ENCODE results near the gene HBA1.
"Not testable (repeated sequence)": the region's sequence is repeated elsewhere in the genome, so short reads cannot be mapped to it uniquely, and the experiment has no call there.

HBA1 gene

GRCh38 chr16:204046-204445, 27.6 kb downstream of the HBA1 start:
- DNase-seq (ENCODE audit: low spot score) = not testable (repeated sequence)

DNA sequence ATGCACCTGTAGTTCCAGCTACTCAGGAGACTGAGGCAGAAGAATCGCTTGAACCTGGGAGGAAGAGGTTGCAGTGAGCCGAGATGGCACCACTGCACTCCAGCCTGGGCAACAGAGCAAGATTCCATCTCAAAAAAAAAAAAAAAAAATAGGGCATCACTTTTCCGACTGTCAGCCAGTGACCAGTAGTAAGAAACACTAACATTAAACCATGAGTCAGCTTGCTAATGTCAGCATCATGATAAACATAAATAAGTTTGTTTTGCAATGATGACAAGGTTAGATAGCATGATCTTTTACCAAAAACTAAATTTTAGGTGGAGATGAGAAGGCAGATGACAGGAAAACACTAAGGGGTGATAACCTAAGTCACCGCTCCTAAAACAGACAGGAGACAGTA, 32.9 kb downstream of the HBA1 start:
- DNase-seq (ENCODE audit: low spot score) = not testable (repeated sequence)

- not testable (repeated sequence) for DNase-seq (ENCODE audit: low spot score)
Observed at GRCh38 chr16:211631-212180, 35.2 kb downstream of the HBA1 start.

- no peak for DNase-seq (ENCODE audit: low spot score)
Observed at GRCh38 chr16:212999-213398, 36.5 kb downstream of the HBA1 start.

GRCh38 chr16:220021-220420, 43.5 kb downstream of the HBA1 start:
- no peak for DNase-seq (ENCODE audit: low spot score)

All from AG20443 (cell line).